ENCODE measurements around the gene COL13A1. TPM values are rescaled to one million over a fixed set of nuclear protein-coding genes. Genes with fewer than 3 reads are reported as not detected.

The COL13A1 gene
- polyA plus RNA-seq, 4 donors, result 6.9 to 33.9 (median 20.5) TPM

DNA sequence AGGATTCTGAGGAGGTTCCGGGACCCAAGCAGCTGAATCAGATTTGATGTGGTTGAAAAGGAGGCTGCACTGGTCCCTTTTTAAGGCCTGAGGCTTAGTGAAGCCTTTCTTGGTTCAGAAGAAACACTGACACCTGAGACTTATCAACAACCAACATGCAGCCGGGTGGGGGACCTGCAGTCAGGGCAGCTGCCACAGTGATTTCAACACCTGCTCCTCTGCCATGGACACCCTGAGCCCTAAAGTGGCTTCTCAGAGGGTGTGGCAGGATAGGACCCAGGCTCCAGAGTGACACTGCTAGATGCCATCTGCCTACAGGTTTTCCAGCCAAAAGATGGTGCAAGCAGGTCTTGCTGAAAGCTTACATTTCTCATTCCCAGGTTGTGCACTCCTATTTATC is 99.3 kb downstream of the COL13A1 start:
- no peak for DNase-seq (ENCODE audit: low read depth in 4 of 4, low spot score in 3 of 4)

DNA sequence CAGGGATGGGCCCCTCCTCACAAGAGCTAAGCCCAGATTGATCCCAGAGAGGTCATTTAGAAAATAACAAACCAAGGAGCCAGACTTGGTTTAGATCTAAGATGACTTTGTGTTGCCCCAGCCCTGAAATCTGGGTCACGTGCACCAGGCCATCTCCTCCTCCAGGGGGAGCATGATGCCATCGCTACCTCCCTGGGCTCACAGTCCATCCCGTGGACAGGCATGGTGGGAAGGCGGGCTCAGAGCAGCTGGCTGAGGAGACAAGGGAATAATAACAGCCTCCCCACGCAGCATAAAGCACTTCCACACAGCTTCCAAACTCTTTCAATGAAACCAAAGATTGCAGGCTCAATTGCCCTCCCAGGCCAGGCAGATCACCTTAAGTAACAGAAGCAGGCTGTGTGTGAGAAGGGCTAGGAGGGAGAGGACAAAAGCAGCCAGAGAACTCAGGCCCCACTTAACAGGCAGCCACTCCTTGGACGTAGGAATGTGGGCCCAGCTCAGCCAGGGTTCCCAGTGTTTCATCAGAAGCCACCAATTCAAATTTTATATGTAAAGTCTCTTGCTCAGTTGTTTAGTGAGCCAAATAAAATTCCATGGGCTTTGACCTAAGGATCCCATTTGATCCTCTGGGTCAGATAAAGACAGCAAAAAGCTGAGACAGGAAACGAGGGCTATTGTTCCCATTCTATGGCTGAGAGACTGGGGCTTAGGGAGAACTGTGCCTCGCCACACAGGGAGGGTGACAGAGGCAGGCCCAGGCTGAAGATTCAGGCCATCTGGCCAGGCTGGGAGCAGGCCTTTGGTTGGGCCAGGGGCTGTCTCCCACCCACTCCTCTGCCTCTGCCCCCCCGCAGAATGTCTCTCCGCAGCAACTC is 100.2 kb downstream of the COL13A1 start:
- no peak for DNase-seq (ENCODE audit: low read depth in 4 of 4, low spot score in 3 of 4)

DNA sequence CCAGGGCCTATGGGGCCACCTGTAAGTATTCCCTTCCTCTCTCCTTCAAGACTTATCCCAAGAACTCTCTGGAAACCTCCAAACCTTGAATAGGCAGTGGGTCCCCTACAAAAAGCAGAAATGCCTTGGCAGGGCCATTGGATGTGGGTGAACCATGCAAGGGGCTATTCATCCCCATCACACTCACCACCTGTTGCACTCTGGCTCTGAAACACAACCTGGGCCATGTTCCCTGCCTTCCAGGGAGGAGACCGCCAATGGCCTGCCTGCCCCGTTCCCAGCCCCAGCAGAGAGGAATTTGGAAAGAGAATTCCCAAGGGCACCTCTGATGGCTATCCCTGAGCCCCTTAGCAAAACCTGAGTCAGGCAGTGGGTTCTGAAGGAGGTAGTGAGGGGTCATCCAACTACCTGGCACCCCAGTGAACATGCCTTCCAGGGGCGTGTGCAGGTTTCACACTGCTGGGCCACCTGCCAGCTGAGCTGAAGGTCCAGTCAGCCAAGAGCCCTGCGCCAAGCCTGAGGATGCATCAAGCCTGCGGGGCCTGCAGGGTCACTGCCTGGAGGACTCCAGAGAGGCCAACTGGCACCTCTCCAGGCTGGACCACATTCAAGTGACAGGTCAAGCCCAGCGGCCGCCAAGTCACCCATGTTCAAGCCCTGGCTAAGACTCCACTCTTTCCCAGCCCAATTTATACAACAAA is 101.3 kb downstream of the COL13A1 start:
- no peak for DNase-seq (ENCODE audit: low read depth in 4 of 4, low spot score in 3 of 4)

DNA sequence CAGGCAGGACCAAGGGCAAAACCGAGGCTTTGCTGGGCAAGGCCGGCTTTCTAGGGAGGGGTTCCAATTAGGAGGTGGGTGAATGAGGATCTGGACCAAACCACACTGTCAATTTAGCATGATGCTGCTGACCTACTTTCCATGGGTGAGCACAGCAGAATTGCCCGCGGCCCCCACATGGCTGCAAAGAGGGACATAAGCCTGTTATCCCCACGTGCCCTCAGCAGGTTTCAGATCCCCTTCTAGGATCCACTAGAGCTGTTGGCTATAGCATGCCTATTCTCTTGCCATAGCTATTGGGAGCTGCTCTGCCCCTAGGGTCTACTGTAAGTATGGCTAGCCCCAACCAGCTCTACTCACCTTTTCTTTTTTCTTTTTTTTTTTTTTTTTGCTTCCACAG is 102.8 kb downstream of the COL13A1 start:
- no peak for DNase-seq (ENCODE audit: low read depth in 4 of 4, low spot score in 3 of 4)

DNA sequence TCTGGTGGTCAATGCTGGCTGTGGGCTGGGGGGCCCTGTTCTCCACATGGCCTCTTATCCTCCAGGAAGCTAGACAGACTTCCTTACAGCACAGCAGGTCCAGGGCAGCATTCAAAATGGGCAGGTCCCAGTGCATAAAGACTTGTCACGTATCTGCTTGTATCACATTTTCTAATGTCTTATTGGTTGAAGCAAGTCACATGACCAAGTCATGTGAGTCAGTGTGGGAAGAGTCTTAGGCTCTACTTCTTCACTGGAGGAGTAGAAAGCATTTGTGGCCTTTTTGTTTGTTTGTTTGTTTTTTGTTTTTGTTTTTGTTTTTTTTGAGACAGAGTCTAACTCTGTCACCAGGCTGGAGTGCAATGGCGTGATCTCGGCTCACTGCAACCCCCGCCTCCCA is 104.7 kb downstream of the COL13A1 start:
- DNase-seq (ENCODE audit: low read depth in 4 of 4, low spot score in 3 of 4), result no peak

DNA sequence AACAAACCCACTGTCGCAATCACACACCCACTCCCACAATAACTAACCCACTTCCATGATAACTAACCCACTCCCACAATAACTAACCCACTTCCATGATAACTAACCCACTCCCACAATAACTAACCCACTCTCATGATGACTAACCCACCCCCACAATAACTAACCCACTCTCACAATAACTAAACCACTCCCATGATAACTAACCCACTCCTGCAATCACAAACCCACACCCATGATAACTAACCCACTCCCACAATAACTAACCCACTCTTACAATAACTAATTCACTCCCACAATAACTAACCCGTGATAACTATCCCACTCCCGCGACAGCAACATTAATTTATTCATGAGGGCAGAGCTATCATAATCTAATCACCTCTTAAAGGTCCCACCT is 105.8 kb downstream of the COL13A1 start:
- DNase-seq (ENCODE audit: low read depth in 4 of 4, low spot score in 3 of 4), result no peak

DNA sequence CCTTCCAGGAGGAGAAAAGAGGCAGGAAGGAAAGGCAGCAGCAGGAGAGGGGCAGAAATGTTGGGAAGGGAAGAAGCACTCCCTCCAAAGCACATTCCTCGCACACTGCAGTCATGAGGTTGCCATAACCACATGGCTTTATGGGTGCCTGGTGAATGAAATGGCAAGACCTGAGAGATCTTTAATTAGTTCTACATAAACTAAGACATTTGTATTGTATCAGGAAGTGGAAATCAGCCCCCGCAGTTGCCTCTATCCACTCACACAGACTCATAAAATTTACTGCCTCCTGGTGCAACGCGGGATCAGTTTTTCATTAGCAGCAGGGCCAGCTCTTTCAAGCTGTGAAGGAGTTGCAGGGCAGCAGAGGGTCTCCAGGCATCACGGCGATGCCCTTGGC is 106.4 kb downstream of the COL13A1 start:
- no peak for DNase-seq (ENCODE audit: low read depth in 4 of 4, low spot score in 3 of 4)

DNA sequence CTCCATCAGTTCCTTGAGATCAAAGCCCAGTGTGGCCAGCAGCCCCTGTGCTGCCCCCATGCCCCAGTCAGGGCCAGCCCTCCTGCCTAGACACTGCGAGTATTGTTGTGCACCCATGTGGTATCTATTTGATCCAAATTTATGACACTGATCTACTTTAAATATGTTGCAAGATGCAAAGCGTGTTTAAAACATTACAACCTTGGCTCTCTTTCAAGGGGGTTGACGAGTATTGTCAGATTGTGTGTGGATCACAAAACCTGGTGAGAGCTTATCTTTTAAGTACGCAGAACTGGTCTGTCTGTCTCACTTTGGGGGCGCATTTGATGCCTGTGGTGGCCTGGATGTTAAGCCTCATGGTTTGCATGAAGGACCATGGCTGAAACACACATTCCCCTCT is 108.9 kb downstream of the COL13A1 start:
- DNase-seq (ENCODE audit: low read depth in 4 of 4, low spot score in 3 of 4), result no peak

DNA sequence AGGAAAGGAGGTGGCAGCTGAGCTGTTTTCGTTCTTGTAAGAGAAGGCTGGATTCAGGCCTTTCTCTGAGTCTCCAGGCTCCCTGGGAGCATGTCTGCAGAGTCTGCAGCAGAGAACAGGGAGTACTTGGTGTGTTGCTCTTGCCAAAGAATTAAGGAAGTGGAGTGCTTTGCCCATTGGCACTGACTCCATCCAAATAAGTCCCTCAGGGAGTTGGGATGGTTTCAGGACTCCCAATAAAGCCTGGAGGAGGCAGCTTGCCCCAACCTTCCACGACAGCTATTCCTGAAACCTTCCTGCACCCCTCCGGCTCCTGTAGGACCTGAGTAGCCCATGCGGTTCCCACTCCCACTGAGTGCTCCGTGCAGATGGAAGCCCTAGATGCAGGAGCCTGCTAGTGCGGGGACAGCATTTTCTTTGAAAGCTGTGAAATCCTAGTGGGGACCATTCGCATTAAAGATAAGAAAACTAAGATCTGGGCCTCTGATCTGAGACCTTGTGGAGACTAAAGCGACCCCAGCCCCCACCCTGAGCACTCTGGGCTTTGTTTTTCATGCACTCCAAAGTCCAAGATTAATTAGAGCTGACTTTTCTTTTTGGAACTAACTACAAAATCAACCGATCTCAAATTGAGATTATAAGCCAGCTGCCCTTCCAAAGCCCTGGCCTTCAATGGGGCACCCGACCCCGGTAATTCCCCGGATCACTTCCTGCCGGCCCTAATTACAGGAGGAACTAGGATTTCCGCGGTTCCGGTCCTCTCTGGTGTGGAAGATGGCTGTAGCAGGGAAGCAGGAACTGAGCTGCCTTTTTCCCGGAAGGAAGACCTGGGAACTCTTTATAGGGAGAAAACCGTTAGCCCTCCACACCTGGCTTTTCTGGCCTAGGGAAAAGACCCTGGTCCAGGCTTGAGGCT is 110.2 kb downstream of the COL13A1 start:
- no peak for DNase-seq (ENCODE audit: low read depth in 4 of 4, low spot score in 3 of 4)

DNA sequence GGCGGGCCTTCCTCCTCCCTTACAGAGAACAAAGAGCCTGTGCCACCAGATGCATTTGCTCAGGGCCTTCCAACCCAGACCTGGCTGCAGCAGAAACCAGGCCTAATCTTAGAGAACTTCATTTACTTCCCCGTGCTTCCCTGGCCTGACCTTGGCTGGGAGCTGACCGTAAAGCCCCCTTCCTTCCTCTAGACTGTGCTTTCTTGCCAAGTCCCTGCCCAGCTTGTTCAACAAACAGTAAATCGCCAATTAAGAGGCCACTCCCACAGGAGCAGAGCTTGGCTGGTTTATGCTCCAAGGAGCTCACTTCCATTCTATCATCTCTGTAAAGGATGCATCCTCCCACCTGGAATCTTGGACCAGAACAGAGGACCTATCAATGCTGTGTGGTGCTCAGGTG is 110.9 kb downstream of the COL13A1 start:
- DNase-seq (ENCODE audit: low read depth in 4 of 4, low spot score in 3 of 4), result peak in 1 of 4 donors; percentile 31

DNA sequence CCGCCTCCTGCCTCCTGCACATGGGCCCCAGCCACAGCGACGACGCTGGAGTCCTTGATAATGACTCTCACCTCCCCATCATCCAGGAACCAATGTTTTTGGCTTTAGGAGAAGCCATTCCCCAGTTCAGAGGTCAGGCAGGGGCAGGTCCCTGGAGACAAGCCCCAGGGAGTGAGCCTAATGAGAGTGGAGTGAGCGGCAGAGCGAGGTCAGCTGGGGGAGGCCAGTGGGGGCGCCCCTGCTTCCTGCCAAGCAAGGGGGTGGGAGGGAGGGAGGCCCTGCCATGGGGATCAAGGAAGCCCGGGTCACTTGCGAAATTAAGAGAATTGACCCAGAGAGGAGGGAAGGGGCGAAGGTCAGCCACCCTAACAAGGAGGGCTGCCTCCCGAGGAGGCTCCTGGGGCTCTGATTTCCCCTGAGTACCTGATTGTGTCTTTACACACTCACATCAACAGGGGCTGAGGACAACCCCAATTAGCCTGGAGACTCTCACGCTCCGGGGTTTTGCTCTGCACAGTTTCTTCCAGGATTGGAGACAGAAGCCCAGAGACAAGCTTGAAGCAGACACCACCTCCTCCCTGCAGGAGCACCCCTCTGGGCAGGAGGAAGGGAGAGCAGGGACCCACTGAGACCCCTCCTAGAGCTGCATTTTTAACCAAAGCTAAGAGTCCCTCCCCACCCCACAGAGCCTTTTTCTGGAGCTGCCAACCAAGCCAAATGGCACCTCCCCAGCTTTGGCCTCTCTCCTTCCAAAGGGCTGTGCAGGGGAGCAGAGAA is 112.1 kb downstream of the COL13A1 start:
- DNase-seq (ENCODE audit: low read depth in 4 of 4, low spot score in 3 of 4), result no peak

DNA sequence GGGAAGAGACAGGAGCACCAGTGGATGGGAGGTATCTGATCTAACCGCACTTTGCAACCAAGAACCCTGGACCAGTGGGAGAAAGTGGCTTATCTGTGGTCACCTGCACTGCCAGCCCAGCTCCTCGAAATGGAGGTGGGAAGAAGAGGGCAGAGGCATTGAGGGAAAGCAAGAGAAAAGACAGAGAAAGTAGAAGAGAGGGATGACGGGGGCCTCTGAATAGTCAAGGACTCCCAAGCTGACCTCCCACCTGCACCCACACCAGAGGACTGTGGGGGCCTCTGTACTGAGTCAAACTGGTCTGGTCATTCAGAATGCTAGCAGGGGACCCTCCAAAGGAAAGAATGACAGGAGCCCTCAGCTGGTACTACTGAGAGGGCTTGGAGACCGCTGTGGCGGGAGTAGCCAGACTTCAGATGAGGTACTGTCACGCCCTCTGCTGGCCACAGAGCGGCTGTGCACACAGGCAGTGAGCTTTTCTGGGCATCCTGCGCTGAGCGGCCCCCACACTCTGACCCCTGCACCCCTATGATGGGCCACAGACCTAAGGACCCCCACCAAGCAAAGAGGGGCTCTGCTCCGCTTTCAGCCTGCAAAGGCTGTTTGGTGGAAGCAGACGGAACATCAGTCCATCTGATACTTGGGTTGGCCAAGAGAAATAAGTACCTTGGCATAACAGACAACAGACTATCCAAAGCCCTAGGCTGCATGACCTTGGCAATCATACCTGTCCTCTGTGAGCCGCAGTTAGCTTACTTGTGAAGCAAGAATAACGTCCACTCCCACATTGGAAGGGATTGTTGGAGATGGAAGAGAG is 112.9 kb downstream of the COL13A1 start:
- peak; percentile 39 to 61 (median 50) for DNase-seq (ENCODE audit: low read depth in 4 of 4, low spot score in 3 of 4)

DNA sequence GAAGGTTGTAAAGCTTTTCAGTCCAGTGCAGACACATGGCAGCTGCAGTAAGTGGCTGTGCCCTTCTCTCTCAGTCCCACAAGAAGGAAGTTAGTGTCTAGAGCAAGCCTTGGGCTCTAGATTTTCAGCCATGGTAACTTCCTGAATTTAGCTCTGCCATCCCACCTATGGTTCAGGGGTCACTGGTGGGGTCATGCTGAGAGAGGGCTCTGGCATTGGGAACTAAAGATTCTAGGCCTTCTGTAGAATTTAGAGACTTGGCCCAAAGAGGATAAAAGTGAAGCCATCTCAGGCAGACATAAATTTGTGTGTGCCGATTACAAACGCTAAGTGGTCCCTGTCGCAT is 113.5 kb downstream of the COL13A1 start:
- DNase-seq (ENCODE audit: low read depth in 4 of 4, low spot score in 3 of 4), result no peak

DNA sequence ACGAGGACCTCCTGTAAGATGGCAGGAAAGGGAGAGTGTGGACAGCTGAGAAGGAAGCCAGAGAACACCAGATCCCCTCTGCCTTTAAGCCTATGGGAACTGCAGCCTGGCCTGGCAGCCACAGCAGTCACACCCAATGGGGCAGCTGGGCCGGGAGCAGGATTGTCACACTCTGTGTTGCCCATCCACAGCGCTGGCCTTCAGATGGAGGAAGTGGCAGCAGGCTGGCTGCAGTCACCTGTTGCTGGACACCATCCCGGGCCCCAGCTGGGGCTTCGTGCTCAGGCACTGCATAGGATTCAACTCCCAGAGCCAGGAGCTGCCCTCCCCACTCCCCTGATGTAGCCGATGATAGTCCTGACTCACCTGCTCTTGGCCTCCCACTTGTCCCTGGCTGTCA is 114.4 kb downstream of the COL13A1 start:
- no peak for DNase-seq (ENCODE audit: low read depth in 4 of 4, low spot score in 3 of 4)

DNA sequence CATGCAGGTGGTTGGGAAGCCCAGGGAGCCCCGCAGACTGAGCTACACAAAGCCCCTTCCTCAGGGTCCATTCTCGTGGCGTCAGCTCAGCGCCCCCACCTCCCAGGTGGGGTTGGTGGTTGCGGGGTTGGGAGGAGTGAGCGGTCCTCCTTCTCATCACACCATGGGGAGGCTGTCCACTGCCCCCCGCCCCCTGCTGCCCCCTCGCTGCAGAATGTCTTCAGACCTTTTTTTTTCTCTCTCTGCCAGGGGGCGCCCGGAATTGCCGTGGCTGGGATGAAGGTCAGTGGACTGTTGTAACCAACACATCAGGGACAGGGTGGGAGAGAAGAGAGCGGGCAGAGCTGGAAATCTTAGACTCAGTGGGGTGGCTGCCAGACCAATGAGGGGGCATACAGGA is 116.3 kb downstream of the COL13A1 start:
- DNase-seq (ENCODE audit: low read depth in 4 of 4, low spot score in 3 of 4), result no peak

DNA sequence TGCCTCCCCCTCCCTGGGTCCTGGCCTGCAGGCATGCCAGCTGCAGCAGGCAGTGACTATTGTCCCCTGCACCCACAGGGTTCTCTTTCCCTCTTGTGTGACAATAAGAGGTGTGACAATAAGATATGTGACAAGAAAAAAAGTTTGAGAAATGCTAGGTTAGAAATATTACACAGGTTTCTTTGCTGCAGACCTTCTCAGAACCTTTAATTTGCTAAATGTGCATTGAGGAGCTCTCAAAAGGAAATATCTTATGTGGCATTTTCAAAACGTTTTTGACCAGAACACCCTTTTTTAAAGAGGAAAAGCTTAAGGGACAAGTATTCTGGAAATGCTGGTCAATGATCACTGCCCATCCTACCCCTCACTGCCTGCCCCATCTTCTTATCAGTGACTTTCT is 117.5 kb downstream of the COL13A1 start:
- no peak for DNase-seq (ENCODE audit: low read depth in 4 of 4, low spot score in 3 of 4)

DNA sequence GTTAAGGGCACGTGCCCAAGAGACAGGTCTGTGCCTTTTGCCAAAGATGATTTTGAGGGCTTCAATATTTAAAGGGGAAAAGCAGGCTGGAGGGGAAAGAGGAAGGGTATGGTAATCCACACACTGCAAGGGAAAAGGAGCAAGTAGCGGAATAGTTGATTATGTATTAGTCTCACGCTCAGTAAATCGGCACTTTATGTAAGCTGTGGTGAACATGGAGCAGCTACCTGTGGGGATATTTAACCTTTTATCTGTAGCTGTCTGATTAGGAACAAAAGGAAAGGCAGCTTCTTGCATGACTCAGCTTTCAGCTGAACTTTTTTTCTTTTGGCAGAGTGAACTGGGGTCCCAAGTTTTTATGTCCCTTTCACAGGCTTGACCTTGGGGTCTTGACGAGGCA is 123.4 kb downstream of the COL13A1 start:
- DNase-seq (ENCODE audit: low read depth in 4 of 4, low spot score in 3 of 4), result no peak

DNA sequence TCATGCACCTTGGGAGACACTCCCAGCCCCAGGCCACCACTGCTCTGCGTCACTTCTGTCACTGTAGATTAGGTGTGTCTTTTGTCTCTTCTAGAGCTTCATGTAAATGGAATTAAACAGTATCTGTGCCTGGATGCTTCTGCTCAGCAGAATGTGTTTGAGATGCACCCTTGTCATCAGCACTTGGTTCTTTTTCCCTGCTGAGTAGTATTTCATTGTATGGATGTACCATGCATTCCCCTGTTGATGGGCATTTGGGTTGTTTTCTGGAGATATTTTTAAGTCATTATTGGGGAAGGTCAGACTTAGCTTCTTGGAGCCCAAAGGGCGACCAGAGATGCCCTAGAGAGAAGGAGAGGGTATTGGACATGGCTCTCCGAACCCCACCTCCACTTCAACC is 126.6 kb downstream of the COL13A1 start:
- DNase-seq (ENCODE audit: low read depth in 4 of 4, low spot score in 3 of 4), result no peak

DNA sequence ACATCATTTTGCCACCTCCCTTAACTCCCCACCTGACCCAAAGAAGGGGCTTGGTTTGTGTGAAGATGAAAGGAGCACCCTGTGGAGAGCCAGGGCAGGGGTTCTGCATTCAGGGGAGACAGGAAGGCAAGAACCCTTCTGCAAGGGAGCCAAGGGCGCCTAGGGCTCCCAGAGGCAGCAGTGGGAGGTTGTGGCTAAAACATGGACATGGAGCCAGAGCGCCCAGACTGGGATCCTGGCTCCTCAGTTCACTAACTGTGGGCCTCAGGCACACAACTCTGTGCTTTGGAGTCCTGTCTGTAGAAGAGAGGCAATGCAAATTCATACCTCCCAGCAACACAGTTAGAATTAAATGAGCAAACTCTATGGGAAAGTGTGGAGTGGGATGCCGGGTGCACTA is 127.9 kb downstream of the COL13A1 start:
- DNase-seq (ENCODE audit: low read depth in 4 of 4, low spot score in 3 of 4), result no peak

DNA sequence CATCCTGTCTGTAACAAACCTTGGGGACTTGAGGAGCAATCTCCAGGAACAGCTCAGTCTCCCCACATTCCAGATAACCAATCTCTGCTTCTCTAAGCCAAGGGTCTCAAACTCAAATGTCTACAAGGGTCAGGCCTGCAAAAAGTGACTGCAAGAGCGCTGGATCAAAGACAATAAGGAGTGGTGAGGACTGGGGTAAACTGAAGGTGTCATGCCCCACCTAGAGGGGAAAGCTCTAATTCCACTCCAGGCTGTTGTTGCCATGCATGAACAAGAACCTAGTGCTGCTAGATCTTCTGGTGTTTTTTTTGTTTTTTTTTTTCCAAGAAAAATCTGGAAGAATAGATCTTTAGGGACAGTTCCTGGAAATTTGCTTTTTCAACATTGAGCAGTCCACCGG is 133.1 kb downstream of the COL13A1 start:
- DNase-seq (ENCODE audit: low read depth in 4 of 4, low spot score in 3 of 4), result no peak
